Central memory CD4-positive, alpha-beta T cell (primary cell): Measurements from ENCODE around the gene HERC2.
A peak's percentile ranks its signal among the peaks of the same experiment; 100 is the strongest.

Experiments
- DNase-seq: peaks from one replicate; pipeline ENCODE4 v3.0.0; 2022

Gene HERC2

DNA sequence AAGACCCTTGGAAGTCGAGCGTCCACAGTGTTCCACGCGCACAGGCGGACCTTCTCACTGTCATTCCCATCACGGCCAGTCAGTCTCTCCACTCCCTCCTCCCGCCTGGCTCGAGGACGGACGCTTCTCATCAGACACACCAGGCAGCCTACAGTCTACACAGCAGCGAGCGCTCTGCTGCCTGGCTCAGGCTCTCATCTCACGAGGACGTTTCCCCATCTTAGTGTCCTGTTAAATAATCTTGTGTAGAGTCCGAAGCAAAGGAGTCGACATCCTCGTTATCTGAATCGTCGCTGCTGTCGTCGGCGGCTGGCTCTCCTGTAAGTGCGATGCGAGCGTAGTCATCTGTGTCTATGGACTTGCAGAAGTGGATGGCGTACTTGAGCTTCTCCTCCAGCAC, 210.4 kb downstream of the HERC2 start:
- no peak for DNase-seq

DNA sequence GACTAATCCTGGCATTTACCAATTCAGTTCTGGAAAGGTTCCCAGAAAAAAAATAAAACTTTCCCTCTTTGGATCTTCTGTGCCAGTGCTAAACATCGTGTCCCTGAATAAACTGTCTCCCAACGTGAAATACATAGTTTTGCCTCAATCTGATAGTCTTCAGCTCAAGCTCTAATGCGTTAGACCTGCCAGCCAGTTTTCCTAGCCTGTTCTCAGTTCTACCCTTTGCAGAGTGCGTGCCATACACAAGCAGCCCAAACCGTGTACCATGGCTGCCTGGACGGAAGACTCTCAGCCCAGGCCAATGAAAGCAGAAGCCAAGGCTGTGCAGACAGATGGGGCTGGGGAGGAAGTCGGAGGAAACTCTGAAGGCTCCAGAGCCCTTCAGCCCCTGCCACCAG, 211.5 kb downstream of the HERC2 start:
- DNase-seq, result no peak

DNA sequence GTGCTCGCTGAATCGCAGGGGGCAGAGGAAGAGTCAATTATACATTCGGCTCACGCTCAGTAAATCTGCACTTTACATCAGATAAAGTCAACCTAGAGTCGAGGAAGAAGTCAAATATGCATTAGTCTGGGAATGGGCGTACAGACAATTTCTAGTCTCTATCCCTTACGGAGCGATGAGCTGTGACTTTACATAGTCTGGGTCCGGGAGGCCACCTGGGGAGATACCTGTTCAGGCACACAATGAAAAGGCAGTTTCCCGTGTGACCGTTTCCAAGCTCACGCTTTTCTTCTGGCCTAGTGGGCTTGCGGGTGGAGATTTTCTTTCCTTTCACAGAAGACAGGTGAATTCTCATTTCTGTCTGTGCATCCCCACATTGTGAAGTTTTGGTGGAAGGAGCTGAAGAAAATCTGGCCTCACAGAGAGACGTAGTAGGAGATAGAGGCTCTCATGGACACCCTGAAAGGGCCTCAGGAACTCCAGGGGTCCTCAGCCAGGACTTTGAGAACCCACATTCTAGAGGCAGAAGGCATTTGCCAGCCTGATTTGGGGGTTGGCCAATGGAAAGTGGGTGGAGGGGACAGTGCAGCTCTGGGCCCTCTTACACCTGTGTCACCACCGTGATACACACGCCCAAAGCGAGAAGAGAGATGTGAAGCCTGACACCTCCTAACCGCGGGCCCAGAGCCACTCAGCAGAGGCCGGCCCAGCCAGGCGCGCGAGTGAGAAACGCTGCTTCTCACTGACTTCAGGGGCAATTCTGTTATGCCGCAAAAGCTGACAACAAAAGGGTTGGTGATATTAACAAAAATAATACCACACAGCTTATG, 212.1 kb downstream of the HERC2 start:
- no peak for DNase-seq

DNA sequence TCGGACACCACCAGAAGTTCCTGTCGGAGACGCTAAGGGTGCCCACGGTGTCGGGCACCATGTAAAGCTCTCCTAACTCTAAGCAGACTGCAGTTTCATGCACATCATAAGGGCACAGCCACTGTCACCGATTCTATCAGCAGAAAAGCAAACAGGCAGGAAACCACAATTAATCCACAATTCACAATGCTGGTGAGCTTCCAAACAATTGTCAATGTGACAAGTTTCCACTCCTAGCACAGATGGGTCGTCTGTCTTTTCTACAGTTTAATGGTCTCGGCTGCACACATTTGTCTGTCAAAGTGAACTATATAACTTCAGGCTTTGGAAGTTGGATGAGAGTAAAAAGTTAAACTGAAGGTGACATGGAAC, 214.1 kb downstream of the HERC2 start:
- DNase-seq, result no peak

DNA sequence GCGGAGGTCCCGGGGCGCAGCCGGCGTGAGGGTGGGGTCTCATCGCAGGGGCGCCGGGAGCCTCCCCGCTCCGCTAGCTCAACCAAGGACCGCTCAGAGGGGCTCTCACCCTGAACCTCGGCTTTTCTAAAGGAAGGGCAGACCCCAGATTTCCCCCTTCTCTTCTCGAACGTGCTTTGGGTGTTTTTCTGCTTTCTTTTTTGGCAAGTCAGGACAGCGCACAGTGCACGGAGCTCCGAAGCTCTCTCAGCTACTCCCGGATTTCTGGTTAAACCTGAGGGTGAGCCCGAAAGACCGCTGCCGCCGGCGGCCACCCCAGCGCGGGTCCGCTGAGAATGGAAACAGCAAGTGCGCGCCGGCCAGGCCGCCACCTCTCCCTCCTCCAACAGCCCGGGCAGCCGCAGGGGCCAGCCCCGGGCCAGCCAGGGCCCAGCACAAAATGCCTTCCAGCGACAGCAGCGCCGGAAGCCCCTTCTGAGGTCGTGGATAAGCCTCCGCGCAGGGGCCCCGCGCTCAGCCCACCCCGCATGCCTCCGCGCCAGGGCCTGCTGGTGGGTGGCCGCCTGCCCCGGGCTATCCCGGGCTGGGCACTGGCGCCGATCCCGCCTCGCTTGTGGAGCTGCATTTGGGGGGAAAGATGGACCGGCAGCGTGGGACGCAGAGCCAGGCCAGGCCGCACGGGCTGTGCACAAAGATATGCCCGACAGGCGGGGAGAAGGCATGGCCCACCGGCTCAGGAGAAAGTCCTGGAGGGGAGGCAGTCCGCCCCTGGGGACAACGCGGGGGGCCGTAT, 214.7 kb downstream of the HERC2 start:
- no peak for DNase-seq

DNA sequence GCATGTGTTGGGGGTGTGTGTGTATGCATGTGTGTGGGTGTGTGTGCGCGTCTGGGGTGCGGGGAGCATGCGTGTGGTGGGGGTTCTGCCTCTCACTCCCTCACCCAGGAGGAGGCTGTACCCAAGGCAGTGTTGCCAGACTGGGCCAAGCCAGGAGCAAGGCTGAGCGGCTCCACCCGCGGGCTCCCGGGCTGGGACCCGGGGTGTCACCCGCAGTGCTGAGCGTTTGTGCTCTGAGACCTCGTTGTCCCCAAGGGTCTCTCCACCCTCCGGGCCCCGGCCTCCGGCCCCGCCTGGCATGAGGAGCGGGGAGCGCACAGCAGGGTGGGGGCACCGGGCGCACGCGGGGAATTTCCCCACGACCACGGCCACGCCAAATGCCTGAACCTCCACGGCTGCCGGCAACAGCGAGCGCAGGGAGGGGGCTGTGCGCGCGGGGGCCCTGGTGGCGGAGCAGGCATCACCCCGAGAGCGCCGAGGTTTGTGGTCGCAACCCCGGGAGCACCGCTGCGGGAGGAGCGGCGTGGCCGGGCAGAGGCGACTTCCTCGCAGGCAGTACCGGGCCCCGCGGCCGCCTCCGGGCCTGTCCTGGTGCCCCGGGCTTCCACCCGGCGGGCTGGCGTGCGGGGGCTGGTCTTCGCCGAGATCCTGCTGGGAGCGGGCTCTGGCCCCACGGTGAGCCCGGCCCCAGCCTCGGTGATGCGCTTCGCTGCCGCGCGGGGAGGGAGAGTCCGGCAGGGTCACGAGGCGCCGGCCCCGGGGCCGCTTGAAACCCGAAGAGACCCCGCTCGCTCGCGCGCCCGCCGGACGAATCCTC, 215.5 kb downstream of the HERC2 start:
- no peak for DNase-seq

DNA sequence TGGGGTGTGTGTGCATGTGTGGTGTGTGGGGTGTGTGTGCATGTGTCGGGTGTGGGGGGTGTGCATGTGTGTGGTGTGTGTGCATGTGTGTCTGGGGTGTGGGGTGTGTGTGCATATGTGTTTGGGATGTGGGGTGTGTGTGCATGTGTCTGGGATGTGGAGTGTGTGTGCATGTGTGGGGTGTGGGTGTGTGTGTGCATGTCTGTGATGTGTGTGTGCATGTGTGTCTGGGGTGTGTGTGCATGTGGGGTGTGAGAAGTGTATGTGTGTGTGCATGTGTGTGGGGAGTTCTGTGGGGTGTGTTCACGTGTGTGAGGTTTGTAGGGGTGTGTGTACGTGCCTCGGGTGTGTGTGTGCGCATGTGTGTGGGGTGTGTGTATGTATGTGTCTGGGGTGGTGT, 216.2 kb downstream of the HERC2 start:
- no peak for DNase-seq

DNA sequence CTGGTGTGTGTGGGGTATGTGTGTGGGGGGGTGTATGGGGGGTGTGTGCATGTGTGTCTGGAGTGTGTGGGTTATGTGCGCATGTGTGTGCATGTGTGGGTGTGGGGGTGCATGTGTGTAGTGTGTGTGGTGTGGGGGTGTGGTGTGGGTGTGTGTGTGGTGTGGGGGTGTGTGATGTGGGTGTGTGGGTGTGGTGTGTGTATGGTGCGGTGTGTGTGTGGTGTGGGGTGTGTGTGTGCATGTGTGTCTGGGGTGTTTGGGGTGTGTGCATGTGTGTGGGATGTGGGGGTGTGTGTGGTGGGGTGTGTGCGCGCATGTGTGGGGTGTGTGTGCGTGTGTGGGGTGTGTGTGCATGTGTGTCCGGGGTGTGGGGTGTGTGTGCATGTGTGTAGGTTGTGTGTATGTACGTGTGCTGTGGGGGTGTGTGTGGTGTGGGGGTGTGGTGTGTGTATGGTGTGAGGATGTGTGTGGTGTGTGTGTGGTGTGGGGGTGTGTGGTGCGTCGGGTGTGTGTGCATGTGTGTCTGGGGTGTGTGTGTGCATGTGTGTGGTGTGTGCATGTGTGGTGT, 216.7 kb downstream of the HERC2 start:
- DNase-seq, result no peak

DNA sequence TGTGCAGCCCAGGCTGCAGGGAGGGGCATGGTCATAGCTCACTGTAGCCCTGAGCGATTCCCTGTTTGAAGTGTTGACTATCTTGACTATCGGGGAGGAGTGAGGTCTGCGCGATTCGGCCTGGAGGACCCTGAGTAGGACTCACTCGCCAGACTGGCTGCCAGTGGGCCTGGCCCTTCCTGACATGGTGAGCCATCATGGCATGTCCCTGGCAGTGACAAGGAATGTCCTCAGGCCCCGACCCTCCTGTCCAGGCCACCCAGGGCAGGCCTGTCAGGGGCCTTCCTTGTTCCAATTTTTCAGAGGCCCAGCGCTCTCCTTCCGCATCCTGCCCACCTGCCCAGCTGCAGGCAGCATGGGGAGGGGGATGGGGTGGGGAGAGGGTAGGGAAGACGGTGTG, 217.7 kb downstream of the HERC2 start:
- no peak for DNase-seq

DNA sequence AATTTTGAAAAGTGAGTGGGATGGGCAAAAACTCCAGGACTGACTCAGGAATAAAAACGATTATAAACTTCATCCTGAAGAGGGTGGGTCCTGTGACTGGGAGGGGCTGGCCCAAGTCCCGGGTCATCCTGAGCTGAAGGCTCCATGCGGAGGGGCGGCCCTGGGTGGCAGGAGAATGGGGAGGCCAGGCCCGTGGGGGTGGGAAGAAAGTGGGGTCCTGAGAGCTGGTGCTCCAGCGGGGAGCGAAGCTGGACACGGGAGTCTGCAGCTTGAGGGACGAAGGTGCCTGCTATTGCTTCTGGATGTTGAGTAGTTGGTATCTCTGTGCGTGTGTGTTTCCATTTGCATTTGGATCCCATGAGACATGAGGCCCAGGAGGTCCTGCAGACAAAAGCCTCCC, 218.1 kb downstream of the HERC2 start:
- DNase-seq, result no peak

DNA sequence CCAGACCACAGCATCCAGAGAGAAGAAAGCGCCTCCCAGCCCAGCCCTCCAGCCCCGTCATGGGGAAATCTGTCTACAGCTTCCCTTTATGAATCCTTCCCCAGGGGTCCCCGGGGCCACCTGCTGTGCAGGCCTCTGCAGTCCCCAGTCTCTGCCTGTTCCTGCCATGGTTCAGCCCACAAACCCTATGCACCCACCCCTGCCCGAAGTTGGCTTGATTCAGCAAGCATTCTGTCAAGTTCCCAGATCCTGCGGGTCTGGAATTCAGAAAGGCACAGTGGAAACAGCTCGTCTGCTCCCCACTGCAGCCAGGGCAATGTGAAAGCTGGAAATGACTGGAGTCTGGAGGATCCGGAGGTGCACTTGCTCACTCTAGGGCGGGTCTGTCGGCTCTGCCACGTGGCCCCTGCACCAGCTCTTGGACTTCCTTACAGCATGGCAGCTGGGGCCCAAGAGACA, 220.0 kb downstream of the HERC2 start:
- DNase-seq, result no peak

DNA sequence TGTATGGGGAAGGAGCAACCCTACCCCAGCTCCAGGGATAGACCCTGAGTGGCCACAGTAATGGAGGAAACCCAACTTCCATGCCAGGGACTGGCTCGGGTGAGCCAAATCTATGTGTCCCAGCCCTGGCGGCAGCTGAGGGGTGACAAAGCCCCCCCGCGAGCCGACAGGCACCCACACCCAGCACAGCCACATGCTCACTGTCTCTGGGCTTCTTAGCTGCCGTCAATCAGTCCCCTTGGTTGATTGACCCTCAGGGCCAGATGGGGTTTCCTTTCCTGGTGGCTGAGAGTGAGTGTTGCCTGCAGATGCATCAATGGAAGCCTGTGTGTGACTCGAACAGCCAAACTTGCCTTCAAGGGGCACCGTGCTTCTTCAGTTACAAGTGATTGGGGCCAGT, 220.8 kb downstream of the HERC2 start:
- DNase-seq, result no peak

DNA sequence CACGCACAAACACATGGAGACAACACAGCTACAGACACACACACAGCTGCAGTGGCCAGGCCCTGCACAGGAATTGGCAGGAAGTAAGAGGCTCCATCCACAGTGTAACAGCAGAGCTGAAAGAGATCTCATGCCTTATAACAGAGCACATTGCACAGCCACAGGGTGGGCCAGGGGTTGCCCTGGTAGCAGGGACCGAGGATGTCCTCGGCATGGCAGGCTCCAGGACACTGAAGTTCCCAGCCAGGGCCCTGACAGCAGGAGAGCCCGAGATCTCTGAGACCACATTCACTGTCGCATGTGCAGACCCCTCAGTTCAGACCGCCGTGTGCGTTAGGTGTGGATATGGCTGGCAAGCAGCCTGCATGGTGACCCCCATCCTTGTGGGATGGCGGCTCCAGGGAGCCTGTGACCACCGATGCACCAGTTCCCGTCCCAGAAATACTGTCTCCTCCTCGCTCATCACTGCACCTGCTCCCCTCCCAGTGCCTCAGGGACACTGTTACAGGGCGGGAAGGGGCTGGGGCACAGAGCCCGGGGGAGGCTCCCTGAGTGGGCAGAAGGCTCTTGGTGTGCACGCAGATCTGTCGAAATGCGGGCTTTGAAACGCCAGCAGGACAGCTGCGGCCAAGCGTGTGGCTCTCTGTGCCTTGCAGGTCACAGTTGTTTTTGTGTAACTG, 221.3 kb downstream of the HERC2 start:
- no peak for DNase-seq

DNA sequence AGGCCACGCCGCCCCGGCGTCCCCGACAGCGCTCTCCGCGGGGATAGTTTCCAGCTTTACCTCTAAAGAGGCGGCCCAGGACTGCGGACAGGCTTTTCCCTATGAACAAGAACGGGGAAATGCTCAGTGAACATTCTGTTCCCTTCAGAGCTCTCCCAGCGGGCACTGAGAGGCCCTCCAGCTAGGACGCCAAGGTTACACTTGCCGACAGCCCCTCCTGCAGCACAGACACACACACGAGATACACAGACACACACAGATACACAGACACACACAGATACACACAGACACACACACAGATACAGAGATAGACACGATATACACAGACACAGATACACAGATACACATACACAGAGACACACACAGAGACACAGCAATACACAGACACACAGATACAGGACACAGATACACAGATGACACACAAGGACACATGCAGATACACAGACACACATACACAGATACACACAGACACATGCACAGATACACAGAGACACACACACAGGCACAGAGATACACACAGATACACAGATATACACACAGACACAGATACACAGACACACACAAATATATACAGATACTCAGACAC, 222.3 kb downstream of the HERC2 start:
- DNase-seq, result no peak

DNA sequence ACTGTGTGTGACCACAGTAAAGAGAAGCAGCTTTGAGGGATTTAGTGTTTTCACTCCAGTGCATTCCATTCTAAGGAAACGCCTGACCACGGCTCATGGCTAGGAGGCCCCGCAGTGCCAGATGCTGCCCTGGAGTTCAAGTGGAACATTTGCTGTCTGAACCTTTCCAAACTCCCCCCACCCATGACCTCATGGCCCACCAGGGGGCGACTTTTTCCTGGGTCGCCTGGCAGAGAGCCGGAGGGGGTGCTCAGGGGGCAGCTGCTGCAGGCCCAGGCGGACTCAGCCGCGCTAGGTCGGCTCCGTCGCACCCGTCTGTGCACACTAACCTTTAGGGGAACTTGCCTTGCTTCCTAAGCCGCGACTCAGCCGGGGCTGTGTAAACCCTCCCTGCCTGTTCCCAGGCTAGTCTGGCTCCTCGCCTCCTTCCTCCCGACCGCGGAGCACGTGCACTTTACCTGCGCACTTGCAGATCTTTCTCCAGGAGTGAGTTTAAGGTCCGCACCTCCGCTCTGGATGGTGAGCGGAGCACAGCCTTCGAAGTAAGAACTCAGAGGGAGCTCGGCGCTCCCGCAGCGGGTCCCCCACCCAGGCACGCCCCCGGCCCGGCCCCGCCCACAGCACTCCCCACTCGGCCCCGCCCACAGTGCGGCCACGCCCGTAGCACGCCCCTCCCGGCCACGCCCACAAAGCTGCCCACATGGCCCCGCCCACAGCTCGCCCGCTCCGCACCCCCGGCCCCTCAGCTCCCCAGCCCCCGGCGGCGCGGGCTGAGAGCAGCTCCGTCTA, 223.0 kb downstream of the HERC2 start, which contains the start of gene OCA2:
Gene OCA2 (minus strand): TSS at position 550 of the 789 bp plus-strand sequence. CDS start 17,441 bp downstream, outside the sequence.
- DNase-seq, result peak; percentile 28

DNA sequence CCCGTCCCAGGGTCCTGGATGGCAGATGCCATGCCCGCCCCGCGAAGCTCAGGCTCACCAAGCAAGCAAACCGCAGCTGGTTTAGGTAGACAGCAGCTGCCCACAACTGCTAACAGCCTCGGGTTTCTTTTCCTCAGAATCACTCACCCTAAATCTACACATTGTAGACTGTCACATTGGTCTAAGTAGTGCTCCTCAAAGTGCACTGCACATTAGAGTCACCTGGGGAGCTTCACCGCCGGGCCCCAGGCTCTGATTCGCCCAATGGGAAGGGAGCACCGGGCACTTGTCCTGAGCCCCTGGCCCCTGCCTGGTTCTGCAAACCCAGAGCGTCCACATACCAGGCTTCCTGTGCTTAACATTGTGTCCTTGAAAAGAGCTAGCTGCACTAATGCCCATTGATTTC, 223.6 kb downstream of the HERC2 start:
- DNase-seq, result no peak

DNA sequence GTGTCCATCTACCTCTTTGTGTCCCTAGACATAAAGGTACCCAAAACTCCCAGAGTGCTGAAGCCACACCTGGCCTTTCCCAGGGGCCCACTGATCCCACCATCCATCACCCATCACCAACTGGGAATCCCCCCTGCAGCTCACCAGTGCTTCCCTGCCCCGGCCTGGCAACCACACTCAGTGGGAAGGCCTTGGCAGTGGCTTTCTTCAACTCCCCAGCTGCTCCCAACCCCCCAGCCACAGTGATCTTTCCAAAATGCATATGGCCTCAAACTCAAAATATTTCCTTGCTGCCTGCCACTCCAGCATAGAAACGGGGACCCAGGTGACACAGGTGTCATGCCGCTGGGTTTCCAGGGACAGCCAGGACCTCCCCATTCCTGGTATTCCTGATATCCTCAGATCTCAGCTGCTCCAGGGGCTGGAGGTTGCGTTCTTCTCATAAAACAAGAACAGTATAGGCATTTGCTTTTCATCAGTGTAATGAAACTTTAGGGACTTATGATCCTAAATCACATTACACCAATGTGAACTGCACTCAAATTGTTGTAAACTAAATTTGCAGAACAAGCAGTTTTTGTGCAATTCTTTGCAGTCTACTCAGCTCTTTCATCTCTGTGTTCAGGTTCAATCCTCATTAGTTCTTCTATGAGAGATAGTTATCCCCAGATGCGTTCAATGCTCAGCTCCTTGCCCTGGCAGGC, 224.2 kb downstream of the HERC2 start:
- no peak for DNase-seq

DNA sequence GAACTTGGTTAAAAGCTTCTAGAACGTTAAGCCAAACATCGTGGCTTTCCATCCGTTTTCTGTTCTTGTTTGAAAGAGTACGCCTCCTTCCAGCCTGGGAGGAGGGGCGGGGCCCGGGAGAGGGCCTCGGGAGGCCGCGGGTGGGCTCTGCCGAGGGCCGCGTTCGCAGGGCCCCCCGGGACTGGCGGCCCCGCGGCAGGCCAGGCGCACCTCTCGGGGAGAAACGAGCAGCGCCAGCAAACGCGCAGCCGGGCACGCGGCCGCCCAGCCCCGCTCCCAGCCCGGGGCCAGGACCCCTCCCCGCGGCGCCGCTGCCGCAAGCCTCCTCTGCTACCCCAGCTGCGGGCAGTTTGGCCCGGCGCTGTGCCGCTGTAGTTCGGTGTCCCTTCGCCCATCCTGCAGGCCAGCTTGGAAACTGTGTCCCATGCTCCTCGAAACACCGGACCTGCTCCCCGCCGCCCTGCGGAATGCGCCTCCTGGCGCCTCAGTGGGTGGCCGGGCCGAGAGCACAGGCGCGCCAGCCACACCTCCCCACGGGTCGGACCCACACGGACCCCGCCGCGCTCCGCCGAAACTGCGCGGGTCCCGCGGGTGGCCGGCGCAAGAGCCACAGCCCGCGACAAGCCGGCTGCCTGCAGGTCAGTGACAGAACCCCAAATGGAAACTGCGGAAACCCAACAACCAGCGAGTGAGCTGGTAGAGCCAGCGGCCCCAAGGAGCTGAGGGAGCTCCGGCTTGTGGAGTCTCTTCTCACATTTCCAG, 225.1 kb downstream of the HERC2 start:
- no peak for DNase-seq

DNA sequence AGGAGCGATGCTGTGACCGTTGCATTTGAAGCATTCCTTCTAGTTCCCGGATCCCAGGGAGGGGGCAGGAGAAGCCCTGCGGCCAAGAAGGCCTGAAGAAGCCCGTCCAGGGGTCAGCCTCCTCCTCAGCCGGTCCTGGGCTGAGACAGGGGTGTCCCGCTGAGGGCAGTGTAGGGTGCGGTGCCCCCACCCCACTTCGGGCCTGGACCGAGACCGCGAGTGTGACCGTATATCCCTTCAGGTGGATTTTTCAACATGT, 225.6 kb downstream of the HERC2 start:
- DNase-seq, result no peak
